IPS DF 19.7 (cell line): ENCODE data around the gene SH2D3C.

ENCODE experiments used
- DNase-seq: peaks from one replicate; pipeline ENCODE4 v3.0.0-alpha.2; 2013; ENCODE audit warnings: low read depth, low spot score

The SH2D3C gene

DNA sequence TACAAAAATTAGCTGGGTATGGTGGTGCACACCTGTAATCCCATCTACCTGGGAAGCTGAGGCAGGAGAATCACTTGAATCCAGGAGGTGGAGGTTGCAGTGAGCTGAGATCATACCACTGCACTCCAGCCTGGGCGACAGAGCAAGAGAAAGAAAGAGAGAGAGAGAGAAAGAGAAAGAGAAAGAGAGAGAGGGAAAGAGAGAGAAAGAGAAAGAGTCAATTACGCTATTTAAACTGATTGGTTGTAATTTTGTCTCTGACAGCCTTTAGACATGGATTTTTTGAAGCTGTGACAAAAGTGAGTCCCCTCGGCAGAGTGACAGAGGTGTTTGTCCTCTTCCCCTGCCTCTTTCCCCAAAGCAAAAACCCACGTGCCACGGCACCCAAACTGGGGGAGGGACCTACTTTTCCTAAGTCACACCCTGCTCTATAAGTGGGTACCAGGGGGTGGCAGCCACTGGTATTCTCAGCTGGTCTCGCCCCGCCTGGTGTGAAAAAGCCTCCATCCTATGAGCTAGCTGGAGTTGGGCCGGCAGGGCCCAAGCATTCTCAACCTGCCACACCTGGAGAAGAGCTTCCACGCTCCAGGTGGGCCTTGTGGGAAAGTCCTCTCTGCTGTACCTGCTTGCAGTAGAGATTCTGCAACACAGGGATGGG, 75.0 kb downstream of the SH2D3C start:
- DNase-seq: no peak

GRCh38 chr9:127700594-127701255, 77.7 kb downstream of the SH2D3C start:
- DNase-seq: no peak

DNA sequence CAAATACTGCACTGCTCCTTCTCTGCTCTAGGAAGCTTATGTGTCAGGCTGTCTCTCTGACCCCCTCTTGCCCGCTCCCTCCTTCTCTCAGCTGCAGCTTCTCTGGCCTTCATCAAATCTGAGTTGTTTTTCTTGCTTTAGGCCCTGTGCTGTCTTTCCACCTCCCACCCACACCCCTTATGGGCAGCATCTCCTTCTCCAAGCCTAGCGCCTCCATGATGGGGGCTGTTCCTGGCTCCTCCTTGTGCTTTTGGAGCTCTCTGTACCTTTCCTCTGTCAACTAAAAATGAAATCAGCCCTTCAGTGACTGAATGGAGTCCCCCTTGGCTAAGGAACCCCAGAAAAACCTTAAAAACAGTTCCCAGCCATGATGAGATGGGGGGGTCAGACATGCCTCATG, 78.3 kb downstream of the SH2D3C start:
- DNase-seq: no peak

- DNase-seq: peak; percentile 80
These were observed 79.3 kb downstream of the SH2D3C start for GRCh38 chr9:127698985-127699670.

DNA sequence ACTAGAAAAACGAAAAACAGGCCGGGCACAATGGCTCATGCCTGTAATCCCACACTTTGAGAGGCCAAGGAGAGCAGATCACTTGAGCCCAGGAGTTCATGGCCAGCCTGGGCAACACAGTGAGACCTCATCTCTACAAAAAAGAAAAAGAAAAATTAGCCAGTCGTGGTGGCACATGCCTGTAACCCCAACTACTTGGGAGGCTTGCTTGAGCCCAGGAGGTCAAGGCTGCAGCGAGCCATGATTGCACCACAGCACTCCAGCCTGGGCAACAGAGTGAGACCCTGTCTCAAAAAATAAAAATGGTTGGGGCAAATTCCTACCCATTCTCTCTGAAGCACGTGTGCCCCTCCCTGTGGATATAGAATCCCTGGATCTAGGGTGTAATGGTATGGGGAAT, 80.1 kb downstream of the SH2D3C start:
- DNase-seq: no peak

GRCh38 chr9:127697575-127697974, 80.9 kb downstream of the SH2D3C start:
- no peak for DNase-seq

DNA sequence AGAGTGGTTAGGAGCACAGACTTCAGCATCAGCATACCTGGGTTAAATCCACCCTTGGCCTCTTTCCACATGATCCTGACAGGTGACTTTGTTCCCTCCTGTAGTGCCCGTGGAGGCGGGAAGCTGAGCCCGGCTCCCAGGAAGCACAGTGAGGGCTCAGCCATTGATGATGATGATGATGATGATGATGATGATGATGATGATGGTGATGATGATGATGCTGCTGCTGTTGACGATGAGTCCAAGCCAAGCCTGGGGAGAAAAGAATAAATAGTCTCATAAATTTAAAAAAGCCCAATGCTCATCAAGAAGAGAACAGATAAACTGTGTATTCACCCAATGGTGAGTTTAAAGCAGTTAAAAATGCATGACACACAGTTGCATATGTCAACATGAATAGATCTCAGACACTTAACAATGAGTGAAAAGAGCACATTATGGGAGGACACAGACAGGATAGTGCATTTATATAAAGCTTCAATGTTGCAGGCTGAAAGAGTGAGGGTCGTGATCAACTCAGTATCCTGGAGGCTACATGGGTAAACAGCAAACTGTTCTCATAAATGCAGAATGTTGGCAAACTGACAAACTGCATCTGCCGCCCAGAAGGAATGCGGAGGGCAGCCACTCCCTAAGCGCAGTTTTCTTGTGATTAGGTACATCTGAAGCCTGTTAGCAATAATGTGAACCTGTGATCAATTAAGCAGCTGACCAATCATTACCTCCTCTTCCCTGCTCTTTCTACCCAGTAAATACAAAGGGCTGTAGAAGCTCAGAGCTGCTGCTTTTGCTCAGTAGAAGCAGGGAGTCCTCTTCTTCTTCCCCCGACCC, 83.4 kb downstream of the SH2D3C start:
- no peak for DNase-seq

- no peak for DNase-seq
These were observed 84.8 kb downstream of the SH2D3C start for GRCh38 chr9:127693697-127694096.

DNA sequence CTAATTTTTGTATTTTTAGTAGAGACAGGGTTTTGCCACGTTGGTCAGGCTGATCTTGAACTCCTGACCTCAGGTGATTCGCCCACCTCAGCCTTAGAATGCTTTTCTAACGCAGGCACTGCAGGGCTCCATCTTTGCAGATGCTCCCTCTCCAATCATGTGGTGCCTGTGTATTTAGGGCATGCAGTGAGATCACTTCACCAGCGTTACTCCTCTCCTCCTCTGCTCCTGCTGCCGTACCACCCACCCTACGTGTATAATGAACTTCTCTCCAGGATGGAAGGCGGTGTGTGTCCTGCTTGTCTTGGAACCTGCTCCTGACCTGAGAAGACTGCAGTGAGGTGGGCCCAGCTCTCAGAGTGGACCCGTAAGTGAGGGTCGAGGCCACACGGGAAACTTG, 85.3 kb downstream of the SH2D3C start:
- no peak for DNase-seq

GRCh38 chr9:127692071-127692470, 86.4 kb downstream of the SH2D3C start:
- no peak for DNase-seq

DNA sequence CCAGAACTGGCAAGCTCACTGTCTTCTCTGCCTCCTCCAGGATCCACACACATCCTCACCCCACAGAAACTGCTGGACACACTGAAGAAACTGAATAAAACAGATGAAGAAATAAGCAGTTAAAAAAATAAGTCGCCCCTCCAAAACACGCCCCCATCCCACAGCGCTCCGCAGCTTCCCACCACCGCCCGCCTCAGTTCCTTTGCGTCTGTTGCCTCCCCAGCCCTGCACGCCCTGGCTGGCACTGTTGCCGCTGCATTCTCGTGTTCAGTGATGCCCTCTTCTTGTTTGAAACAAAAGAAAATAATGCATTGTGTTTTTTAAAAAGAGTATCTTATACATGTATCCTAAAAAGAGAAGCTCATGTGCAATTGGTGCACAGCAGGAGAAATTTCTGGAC, 87.7 kb downstream of the SH2D3C start:
- no peak for DNase-seq

DNA sequence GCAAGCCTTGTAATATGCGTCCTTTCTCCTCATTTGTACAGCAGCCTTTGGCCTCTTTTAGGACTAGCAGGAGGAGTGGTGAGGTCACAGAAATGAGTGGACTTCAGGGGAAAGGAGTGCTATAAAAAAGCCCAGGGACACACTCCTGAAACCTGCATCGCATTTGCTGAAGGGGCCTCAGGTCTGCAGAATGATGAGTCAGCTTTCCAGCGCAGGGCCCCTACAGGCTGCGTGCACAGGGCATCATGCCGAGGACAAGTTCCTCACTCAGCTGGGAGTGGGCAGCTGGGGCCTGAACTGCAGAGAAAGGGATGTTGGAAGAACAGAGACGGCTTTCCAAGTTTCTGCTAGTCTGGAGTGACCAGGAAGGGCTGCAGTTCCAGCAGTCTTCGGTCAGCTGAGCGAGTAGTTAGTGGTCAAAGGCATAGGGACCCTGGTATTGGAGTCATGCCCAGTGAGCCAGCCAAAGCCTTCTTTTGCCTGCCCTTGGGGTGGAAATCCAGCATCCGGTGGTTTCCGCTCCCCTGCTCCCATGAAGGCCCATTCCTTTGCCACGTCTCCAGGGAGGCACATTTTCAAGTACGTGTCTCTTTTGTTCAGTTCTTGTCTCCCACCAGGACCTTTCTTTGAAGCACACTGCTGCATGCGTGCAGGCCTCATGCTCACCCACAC, 89.0 kb downstream of the SH2D3C start:
- no peak for DNase-seq
